H1 (cell line): ENCODE results near the gene MCUB. TPM values are rescaled to one million over a fixed set of nuclear protein-coding genes. Genes with fewer than 3 reads are reported as not detected.

Experiments
- CTCF ChIA-PET: fragments of 300-600 bp; sonication (Branson Sonifier 250); formaldehyde crosslinking; loops from one replicate; lab custom pipeline; 2021; ENCODE audit not compliant: partially characterized antibody; lab: Charles Lee
- POLR2A ChIA-PET: fragments of 300-600 bp; sonication (Branson Sonifier 250); formaldehyde crosslinking; loops from one replicate; lab custom pipeline; 2021; ENCODE audit warnings: inconsistent platforms; ENCODE audit not compliant: partially characterized antibody; lab: Charles Lee
- DNase-seq, 2 experiments: peaks; one replicate each; pipeline versions ENCODE4 v3.0.0 to v3.0.0-alpha.2; 2010 to 2022; ENCODE audit warnings: low spot score in 2 of 2, low read depth in 1 of 2, mixed read lengths in 1 of 2
- FAIRE-seq: peaks from 2 replicates; lab custom pipeline; 2011; peaks lifted over from hg19 to GRCh38; lab: Jason Lieb, UNC
- H2AFZ ChIP-seq: 2 replicates; pipeline ENCODE4 v1.8.1; 2012; ENCODE audit warnings: low read length, inconsistent platforms
- H2AK5ac ChIP-seq: 2 replicates; pipeline ENCODE4 v1.6.1; 2013; ENCODE audit warnings: low read depth, low read length
- H2BK120ac ChIP-seq: replicated peaks from 2 replicates; pipeline ENCODE3; 2013; ENCODE audit warnings: low read depth, low read length, inconsistent platforms
- H2BK12ac ChIP-seq: 2 replicates; pipeline ENCODE4 v1.6.1; 2013; ENCODE audit warnings: low read depth, low read length
- H2BK15ac ChIP-seq: 2 replicates; pipeline ENCODE4 v1.6.1; 2013; ENCODE audit warnings: low read length
- H2BK20ac ChIP-seq: 2 replicates; pipeline ENCODE4 v1.6.1; 2013; ENCODE audit warnings: low read length
- H2BK5ac ChIP-seq: 2 replicates; pipeline ENCODE4 v1.6.1; 2013; ENCODE audit warnings: low read depth, low read length
- H3K14ac ChIP-seq: 2 replicates; pipeline ENCODE4 v1.6.1; 2013; ENCODE audit warnings: inconsistent platforms; ENCODE audit not compliant: insufficient read length
- H3K18ac ChIP-seq: 2 replicates; pipeline ENCODE4 v1.6.1; 2013; ENCODE audit warnings: low read length; ENCODE audit errors: extremely low read depth
- H3K23ac ChIP-seq: 2 replicates; pipeline ENCODE4 v1.6.1; 2013; ENCODE audit warnings: inconsistent platforms; ENCODE audit not compliant: insufficient read length
- H3K23me2 ChIP-seq: 2 replicates; pipeline ENCODE4 v1.6.1; 2013; ENCODE audit warnings: low read depth, low read length
- H3K27ac ChIP-seq: 2 replicates; pipeline ENCODE4 v1.6.1; 2011; ENCODE audit warnings: low read depth, low read length, inconsistent platforms
- H3K27me3 ChIP-seq, 4 experiments: replicated peaks in 1 of 4; 1 replicate in 1 of 4; 2 replicates in 3 of 4; pipeline versions ENCODE4 v1.6.1 to v1.8.1; 2011 to 2013; ENCODE audit warnings: low read length in 3 of 4, mild to moderate bottlenecking in 3 of 4, inconsistent platforms in 2 of 4, mixed read lengths in 2 of 4, moderate library complexity in 1 of 4; ENCODE audit not compliant: control insufficient read depth in 3 of 4, insufficient read depth in 3 of 4; ENCODE audit errors: extremely low read depth in 1 of 4
- H3K36me3 ChIP-seq, 4 experiments: 2 replicates each; pipeline versions ENCODE4 v1.6.1 to v1.8.1; 2011 to 2013; ENCODE audit warnings: mild to moderate bottlenecking in 4 of 4, low read length in 3 of 4, moderate library complexity in 2 of 4, control low read depth in 1 of 4, inconsistent platforms in 1 of 4; ENCODE audit not compliant: insufficient read depth in 4 of 4, control insufficient read depth in 2 of 4
- H3K4ac ChIP-seq: replicated peaks from 2 replicates; pipeline ENCODE3; 2013; ENCODE audit warnings: low read length, low read depth, mixed read lengths, inconsistent platforms; ENCODE audit not compliant: insufficient read length
- H3K4me1 ChIP-seq, 4 experiments: replicated peaks in 1 of 4; 1 replicate in 1 of 4; 2 replicates in 3 of 4; pipeline versions ENCODE4 v1.6.1 to v1.8.1; 2011 to 2013; ENCODE audit warnings: low read length in 3 of 4, inconsistent platforms in 2 of 4, mixed read lengths in 1 of 4; ENCODE audit not compliant: insufficient read depth in 4 of 4, control insufficient read depth in 3 of 4
- H3K4me2 ChIP-seq, 2 experiments: 2 replicates each; pipeline versions ENCODE4 v1.6.1 to v1.8.1; 2011 to 2013; ENCODE audit warnings: low read depth in 2 of 2, low read length in 2 of 2, control low read depth in 1 of 2, inconsistent platforms in 1 of 2, mild to moderate bottlenecking in 1 of 2; ENCODE audit not compliant: insufficient read depth in 1 of 2
- H3K4me3 ChIP-seq, 4 experiments: fragments of 200-600, 300-600 bp in 1 of 4; sonication (generic), shearing (Covaris generic), sonication (Bioruptor Twin) in 1 of 4; 2 replicates each; pipeline versions ENCODE4 v1.5.1 to v1.8.1; 2011 to 2016; ENCODE audit warnings: low read length in 4 of 4, low read depth in 3 of 4, control low read depth in 2 of 4, inconsistent platforms in 2 of 4, mild to moderate bottlenecking in 2 of 4, mixed read lengths in 1 of 4, moderate library complexity in 1 of 4; ENCODE audit not compliant: insufficient read depth in 2 of 4; ENCODE audit errors: extremely low read depth in 1 of 4
- H3K56ac ChIP-seq: replicated peaks from 2 replicates; pipeline ENCODE3; 2013; ENCODE audit warnings: low read depth, mild to moderate bottlenecking, mixed read lengths, low read length, inconsistent platforms; ENCODE audit not compliant: insufficient read length
- H3K79me1 ChIP-seq: 2 replicates; pipeline ENCODE4 v1.6.1; 2013; ENCODE audit warnings: low read depth, low read length, control low read depth
- H3K79me2 ChIP-seq, 2 experiments: 2 replicates each; pipeline versions ENCODE4 v1.6.1 to v1.8.1; 2012 to 2013; ENCODE audit warnings: low read length in 2 of 2, mild to moderate bottlenecking in 2 of 2, inconsistent platforms in 1 of 2; ENCODE audit not compliant: insufficient read depth in 2 of 2, control insufficient read depth in 1 of 2
- H3K9ac ChIP-seq, 4 experiments: replicated peaks in 1 of 4; 1 replicate in 1 of 4; 2 replicates in 3 of 4; pipeline versions ENCODE4 v1.6.1 to v1.8.1; 2011 to 2013; ENCODE audit warnings: low read depth in 3 of 4, low read length in 3 of 4, control low read depth in 2 of 4, mild to moderate bottlenecking in 2 of 4, moderate library complexity in 2 of 4, inconsistent platforms in 1 of 4; ENCODE audit errors: extremely low read depth in 1 of 4
- H3K9me3 ChIP-seq, 2 experiments: 2 replicates each; pipeline versions ENCODE4 v1.6.1 to v1.8.1; 2012 to 2013; ENCODE audit warnings: mild to moderate bottlenecking in 2 of 2, moderate library complexity in 2 of 2, control low read depth in 1 of 2, inconsistent platforms in 1 of 2, low read depth in 1 of 2, low read length in 1 of 2, mixed read lengths in 1 of 2; ENCODE audit not compliant: insufficient read depth in 2 of 2
- H4K20me1 ChIP-seq, 2 experiments: replicated peaks in 1 of 2; 2 replicates each; pipeline versions ENCODE3 to v1.8.1; 2011 to 2013; ENCODE audit warnings: inconsistent platforms in 2 of 2, low read length in 2 of 2, mild to moderate bottlenecking in 1 of 2; ENCODE audit not compliant: insufficient read depth in 2 of 2, control insufficient read depth in 1 of 2
- H4K5ac ChIP-seq: 2 replicates; pipeline ENCODE4 v1.6.1; 2013; ENCODE audit warnings: low read length, low read depth, mixed read lengths, inconsistent platforms; ENCODE audit not compliant: insufficient read length
- H4K8ac ChIP-seq: 2 replicates; pipeline ENCODE4 v1.8.0; 2013; ENCODE audit warnings: mild to moderate bottlenecking, moderate library complexity, low read length, inconsistent platforms; ENCODE audit not compliant: insufficient read depth; ENCODE audit errors: extremely low read depth
- H4K91ac ChIP-seq: replicated peaks from 2 replicates; pipeline ENCODE3; 2013; ENCODE audit warnings: low read length, mixed read lengths, inconsistent platforms; ENCODE audit not compliant: insufficient read length
- FOSL1 ChIP-seq: IDR thresholded peaks from 2 replicates; pipeline ENCODE4 v1.6.1; 2011; ENCODE audit warnings: mild to moderate bottlenecking, low read depth, low read length, moderate library complexity; ENCODE audit not compliant: insufficient read depth
- SIX5 ChIP-seq: IDR thresholded peaks from 2 replicates; pipeline ENCODE4 v1.6.1; 2011; ENCODE audit warnings: mild to moderate bottlenecking, low read depth, low read length
- TCF12 ChIP-seq: IDR thresholded peaks from 2 replicates; pipeline ENCODE4 v1.6.1; 2011; ENCODE audit warnings: low read depth, mild to moderate bottlenecking, low read length
- WGBS, 2 experiments: shearing (Covaris generic) in 1 of 2; methylation state at CpG; one replicate each; pipeline versions ENCODE4 v1.1.6 to v1.1.7; 2013 to 2015; ENCODE audit warnings: low lambda C conversion rate in 2 of 2, mixed read lengths in 2 of 2, inconsistent platforms in 1 of 2, low coverage in 1 of 2, missing lambda C conversion rate in 1 of 2; ENCODE audit not compliant: insufficient replicate concordance in 2 of 2, insufficient coverage in 1 of 2, insufficient read length in 1 of 2; ENCODE audit errors: extremely low coverage in 1 of 2, missing lambda C conversion rate in 1 of 2; 5-methylcytosine and 5-hydroxymethylcytosine counted together
- polyA plus RNA-seq, 7 experiments: library from polyadenylated mRNA; depleted of rRNA in 3 of 7; stranded (reverse) in 5 of 7; unstranded in 2 of 7; fragments of >200 nt in 5 of 7; fragments of 200-250 nt in 2 of 7; gene quantifications; 1 replicate in 5 of 7; 2 replicates in 1 of 7; 4 replicates in 1 of 7; pipeline versions ENCODE4 v1.2.1 to v1.2.3, GENCODE V29; 2011 to 2013; ENCODE audit warnings: missing spikeins in 2 of 7, mixed read lengths in 2 of 7
- total RNA-seq: library from RNA; stranded (reverse); fragmentation: NEBNext Ultra II Directional; extraction: Animal tissue kit (Norgen Biotek cat#: 25700); gene quantifications from 2 replicates; pipeline ENCODE4 v1.2.1, GENCODE V29; 2021

The MCUB gene
- total and polyA plus RNA-seq, 2 of the 8 experiments (the other 6 are each of a cell fraction or from before 2014, with no cell fraction given): 15.2 to 19.4 TPM

- Histone ChIP-seq H3K36me3 (no peaks in the 10 kb centered on the region), H2BK12ac (no peak overlapping the region), H3K4me2 (no peak overlapping the region), H3K14ac (no peak overlapping the region), H3K79me2 (no peaks in the 10 kb centered on the region), H3K56ac (no peak overlapping the region), H2BK5ac (no peak overlapping the region), H4K91ac (no peak overlapping the region), H4K20me1 (peaks cover 0 to 1% of the 10 kb centered on the region in 2 experiments), H3K79me1 (no peaks in the 10 kb centered on the region; the same call in 1 of the 2 replicates), H3K4me1 (peaks cover 0 to 3% (median under 1%) of the 10 kb centered on the region in 4 experiments; a peak in 4 of 7 replicates), H3K4me3 (no peak overlapping the region), H3K4ac (no peak overlapping the region), H3K23ac (no peak overlapping the region), H2AK5ac (no peak overlapping the region), H2AFZ (no peak overlapping the region), H2BK20ac (no peak overlapping the region), H2BK15ac (no peak overlapping the region), H3K23me2 (no peaks in the 10 kb centered on the region), H3K18ac (no peak overlapping the region), H2BK120ac (no peak overlapping the region), H4K8ac (no peak overlapping the region), H3K9ac (no peak overlapping the region), H4K5ac (no peak overlapping the region), H3K9me3 (no peaks in the 10 kb centered on the region), H3K27me3 (no peaks in the 10 kb centered on the region), H3K27ac (no peak overlapping the region)
- ChIA-PET POLR2A (no interaction called here), CTCF (interaction anchor here (1.0 to 1.5 kb wide), 4 partner anchors 15 to 39 kb away, joined by 3 read pairs; no protein-coding TSS in a partner anchor)
- TF ChIP-seq SIX5 (no peak), TCF12 (no peak), FOSL1 (no peak)
- WGBS, 2 experiments: 100% methylated on average over 1 of the region's 1 CpG; no CpG with 5 or more reads in 1 of the 2 experiments
- FAIRE-seq (no peak), DNase-seq (no peak)
Observed at GRCh38 chr4:109614015-109614414, 54.0 kb downstream of the MCUB start.
